ENCODE results near the gene ACAA1.
"Not testable (repeated sequence)": the region's sequence is repeated elsewhere in the genome, so short reads cannot be mapped to it uniquely, and the experiment has no call there.

- TF ChIP-seq POLR2A, CTCF (IDR thresholded peaks at IDR 0.05): not testable (repeated sequence)
Measured at GRCh38 chr3:38077073-38077472, 59.9 kb downstream of the ACAA1 start.
